Measurements from ENCODE around the gene LCN9. TPM values are rescaled to one million over a fixed set of nuclear protein-coding genes. Genes with fewer than 3 reads are reported as not detected.
"Not testable (repeated sequence)": the region's sequence is repeated elsewhere in the genome, so short reads cannot be mapped to it uniquely, and the experiment has no call there.

The LCN9 gene
- total RNA-seq, 1 donor from 2014 or later: 2.4 TPM

- Mint-ChIP-seq H3K9me3 (peaks cover 10% of the 10 kb centered on the region), H3K4me1 (peaks cover 20% of the 10 kb centered on the region), H3K27ac (no peak overlapping the region), H3K36me3 (no peaks in the 10 kb centered on the region), H3K27me3 (ENCODE audit: insufficient read depth, low read depth) (peaks cover 4% of the 10 kb centered on the region), H3K4me3 (no peak overlapping the region)
- Histone ChIP-seq H3K27me3 (no peaks in the 10 kb centered on the region), H2AFZ (replicated peaks) (no peak overlapping the region), H3F3A (ENCODE audit: low read depth) (peaks cover 6% of the 10 kb centered on the region), H3K4me2 (no peak overlapping the region), H3K9ac (no peak overlapping the region), H3K36me3 (no peaks in the 10 kb centered on the region), H4K20me1 (ENCODE audit: low read depth) (no peaks in the 10 kb centered on the region), H3K9me3 (ENCODE audit: low read depth) (no peaks in the 10 kb centered on the region), H3K4me1 (peaks cover 11% of the 10 kb centered on the region), H3K79me2 (ENCODE audit: low read depth) (no peaks in the 10 kb centered on the region), H3K4me3 (no peak overlapping the region), H3K27ac (no peak overlapping the region)
- DNase-seq (ENCODE audit: low spot score): no peak
- no peak for TF ChIP-seq EZH2 (IDR thresholded peaks at IDR 0.05)
- no peak for TF ChIP-seq EZH2phosphoT487 (IDR thresholded peaks at IDR 0.05)
- TF ChIP-seq CTCF (IDR thresholded peaks at IDR 0.05): no peak
These were observed 3.7 kb downstream of the LCN9 start for GRCh38 chr9:135666534-135667462.

- Mint-ChIP-seq H3K27ac (no peak overlapping the region), H3K4me3 (no peak overlapping the region), H3K27me3 (ENCODE audit: insufficient read depth, low read depth) (peaks cover 6% of the 10 kb centered on the region), H3K36me3 (no peaks in the 10 kb centered on the region), H3K4me1 (peaks cover 15% of the 10 kb centered on the region), H3K9me3 (peaks cover 12% of the 10 kb centered on the region)
- H3K4me3 ChIP-seq: no peak overlapping the region
- H3K9me3 ChIP-seq (ENCODE audit: low read depth): no peaks in the 10 kb centered on the region
- no peaks in the 10 kb centered on the region for H3F3A ChIP-seq (ENCODE audit: low read depth)
- no peak overlapping the region for H2AFZ ChIP-seq (replicated peaks)
- H3K79me2 ChIP-seq (ENCODE audit: low read depth): no peaks in the 10 kb centered on the region
- no peaks in the 10 kb centered on the region for H4K20me1 ChIP-seq (ENCODE audit: low read depth)
- no peak overlapping the region for H3K27ac ChIP-seq
- H3K36me3 ChIP-seq: no peaks in the 10 kb centered on the region
- DNase-seq (ENCODE audit: low spot score): no peak
- no peak overlapping the region for H3K9ac ChIP-seq
- no peaks in the 10 kb centered on the region for H3K27me3 ChIP-seq
- H3K4me1 ChIP-seq: peaks cover 4% of the 10 kb centered on the region
- H3K4me2 ChIP-seq: no peak overlapping the region
- TF ChIP-seq EZH2phosphoT487 (IDR thresholded peaks at IDR 0.05): no peak
These were observed 4.4 kb downstream of the LCN9 start for GRCh38 chr9:135667463-135668001.

DNA sequence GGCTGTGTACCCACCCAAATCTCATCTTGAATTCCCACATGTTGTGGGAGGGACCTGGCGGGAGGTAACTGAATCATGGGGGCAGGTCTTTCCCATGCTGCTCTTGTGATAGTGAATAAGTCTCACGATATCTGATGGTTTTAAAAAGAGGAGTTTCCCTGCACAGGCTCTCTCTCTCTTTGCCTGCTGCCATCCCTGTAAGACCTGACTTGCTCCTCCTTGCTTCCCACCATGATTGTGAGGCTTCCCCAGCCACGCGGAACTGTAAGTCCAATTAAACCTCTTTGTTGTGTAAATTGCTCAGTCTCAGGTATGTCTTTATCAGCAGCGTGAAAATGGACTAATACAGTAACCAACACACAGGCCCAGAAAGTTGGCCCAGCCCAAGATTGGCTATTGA, 5.9 kb downstream of the LCN9 start:
- H2AFZ ChIP-seq (replicated peaks); H3K4me1 ChIP-seq; DNase-seq (ENCODE audit: low spot score); H3K4me3 ChIP-seq; H3K9ac ChIP-seq; H3K27ac ChIP-seq; H3K4me3 Mint-ChIP-seq; H4K20me1 ChIP-seq (ENCODE audit: low read depth); H3K36me3 Mint-ChIP-seq; H3K27me3 Mint-ChIP-seq (ENCODE audit: insufficient read depth, low read depth); H3K4me2 ChIP-seq; H3K27me3 ChIP-seq; H3K9me3 ChIP-seq (ENCODE audit: low read depth); H3K27ac Mint-ChIP-seq; H3K79me2 ChIP-seq (ENCODE audit: low read depth); H3F3A ChIP-seq (ENCODE audit: low read depth); H3K36me3 ChIP-seq: not testable (repeated sequence)
- peaks cover 12% of the 10 kb centered on the region for H3K9me3 Mint-ChIP-seq
- H3K4me1 Mint-ChIP-seq: peaks cover 11% of the 10 kb centered on the region

DNA sequence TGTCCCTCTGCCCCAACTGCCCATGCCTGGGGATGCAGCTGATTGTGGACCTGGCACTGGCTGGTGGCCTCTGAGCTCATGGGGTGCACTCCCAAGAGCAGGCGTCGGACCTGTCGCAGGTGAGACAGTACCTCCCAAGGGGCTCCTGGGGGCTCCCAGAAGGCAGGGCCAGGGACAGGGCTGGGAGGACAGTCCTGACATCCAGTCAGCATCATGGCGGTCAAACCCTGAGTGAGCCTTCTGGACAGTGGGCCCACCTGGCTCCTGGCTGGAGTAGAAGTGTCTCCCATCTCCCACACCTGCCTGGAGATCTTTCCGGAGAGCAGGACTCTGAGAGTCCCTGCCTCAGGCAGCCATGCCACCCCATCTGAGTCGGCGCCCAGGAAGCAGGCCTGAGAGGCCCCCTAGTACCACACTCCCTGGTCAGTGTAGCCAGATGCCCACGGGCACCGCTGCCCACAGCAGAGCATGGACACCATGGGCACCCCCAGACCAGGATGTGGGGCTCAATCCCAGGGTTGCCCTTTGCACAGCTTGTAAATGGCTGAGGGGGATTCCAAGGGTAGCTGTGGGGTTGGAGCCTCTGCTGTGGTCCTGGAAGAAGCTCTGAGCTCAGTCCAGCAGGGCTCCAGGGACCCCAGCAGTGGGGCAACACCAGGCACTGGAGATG, 6.6 kb downstream of the LCN9 start:
- no peak overlapping the region for H3K27ac Mint-ChIP-seq
- TF ChIP-seq EZH2 (IDR thresholded peaks at IDR 0.05) (no peak), EZH2phosphoT487 (IDR thresholded peaks at IDR 0.05) (no peak), CTCF (IDR thresholded peaks at IDR 0.05) (no peak)
- Histone ChIP-seq H3K27me3 (no peaks in the 10 kb centered on the region), H3K4me1 (no peaks in the 10 kb centered on the region), H3K9me3 (ENCODE audit: low read depth) (no peaks in the 10 kb centered on the region), H4K20me1 (ENCODE audit: low read depth) (no peaks in the 10 kb centered on the region), H2AFZ (replicated peaks) (no peak overlapping the region), H3K36me3 (no peaks in the 10 kb centered on the region), H3F3A (ENCODE audit: low read depth) (no peaks in the 10 kb centered on the region), H3K4me2 (no peak overlapping the region), H3K4me3 (no peak overlapping the region), H3K79me2 (ENCODE audit: low read depth) (no peaks in the 10 kb centered on the region), H3K9ac (no peak overlapping the region), H3K27ac (no peak overlapping the region)
- peaks cover 5% of the 10 kb centered on the region for H3K4me1 Mint-ChIP-seq
- H3K27me3 Mint-ChIP-seq (ENCODE audit: insufficient read depth, low read depth): peaks cover 4% of the 10 kb centered on the region
- no peaks in the 10 kb centered on the region for H3K36me3 Mint-ChIP-seq
- DNase-seq (ENCODE audit: low spot score): no peak
- peaks cover 12% of the 10 kb centered on the region for H3K9me3 Mint-ChIP-seq
- no peak overlapping the region for H3K4me3 Mint-ChIP-seq

Data from neural progenitor cell (in vitro differentiated cells).